GM13976 (cell line): ENCODE measurements around the gene CADPS.

Experiments
- DNase-seq: peaks from one replicate; pipeline ENCODE4 v3.0.0; 2012; ENCODE audit warnings: low spot score
- in situ Hi-C: fragments of 300-500 bp; cut with MboI; formaldehyde crosslinking; loops from one replicate; pipeline ENCODE4 v1.12.0; 2022; ENCODE audit warnings: low sequenced_read_pairs, mixed read lengths, inconsistent platforms; ENCODE audit not compliant: unreplicated experiment
- TF ChIP-seq, protein P1 (sequence below): IDR thresholded peaks from 2 replicates; pipeline ENCODE4 v1.5.1; 2012; ENCODE audit warnings: borderline replicate concordance, mild to moderate bottlenecking; ENCODE audit not compliant: insufficient read depth; ENCODE audit errors: extremely low read depth, missing control alignments, control extremely low read depth

The CADPS gene

DNA sequence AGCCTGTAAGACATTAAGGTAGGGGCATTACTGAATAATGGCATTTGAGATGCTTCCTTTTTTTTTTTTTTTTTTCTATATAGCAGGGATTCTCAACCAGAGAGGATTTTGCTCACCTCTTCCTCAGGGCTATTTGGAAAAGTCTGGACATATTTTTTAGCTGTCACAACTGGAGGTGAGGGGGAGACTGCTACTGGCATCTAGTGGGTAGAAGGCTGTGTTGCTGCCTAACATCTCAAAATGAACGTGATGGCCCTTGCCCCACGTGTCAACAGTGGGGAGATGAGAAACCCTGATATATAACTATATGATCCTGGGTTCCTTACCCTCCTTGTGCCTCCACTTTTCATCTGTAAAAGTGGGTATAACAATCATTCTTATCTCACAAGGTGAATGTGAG lies 71.9 kb downstream of the CADPS start:
- in situ Hi-C loops: no loop called here
- DNase-seq: no peak
- TF ChIP-seq, protein P1, sequence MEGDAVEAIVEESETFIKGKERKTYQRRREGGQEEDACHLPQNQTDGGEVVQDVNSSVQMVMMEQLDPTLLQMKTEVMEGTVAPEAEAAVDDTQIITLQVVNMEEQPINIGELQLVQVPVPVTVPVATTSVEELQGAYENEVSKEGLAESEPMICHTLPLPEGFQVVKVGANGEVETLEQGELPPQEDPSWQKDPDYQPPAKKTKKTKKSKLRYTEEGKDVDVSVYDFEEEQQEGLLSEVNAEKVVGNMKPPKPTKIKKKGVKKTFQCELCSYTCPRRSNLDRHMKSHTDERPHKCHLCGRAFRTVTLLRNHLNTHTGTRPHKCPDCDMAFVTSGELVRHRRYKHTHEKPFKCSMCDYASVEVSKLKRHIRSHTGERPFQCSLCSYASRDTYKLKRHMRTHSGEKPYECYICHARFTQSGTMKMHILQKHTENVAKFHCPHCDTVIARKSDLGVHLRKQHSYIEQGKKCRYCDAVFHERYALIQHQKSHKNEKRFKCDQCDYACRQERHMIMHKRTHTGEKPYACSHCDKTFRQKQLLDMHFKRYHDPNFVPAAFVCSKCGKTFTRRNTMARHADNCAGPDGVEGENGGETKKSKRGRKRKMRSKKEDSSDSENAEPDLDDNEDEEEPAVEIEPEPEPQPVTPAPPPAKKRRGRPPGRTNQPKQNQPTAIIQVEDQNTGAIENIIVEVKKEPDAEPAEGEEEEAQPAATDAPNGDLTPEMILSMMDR: no peak

DNA sequence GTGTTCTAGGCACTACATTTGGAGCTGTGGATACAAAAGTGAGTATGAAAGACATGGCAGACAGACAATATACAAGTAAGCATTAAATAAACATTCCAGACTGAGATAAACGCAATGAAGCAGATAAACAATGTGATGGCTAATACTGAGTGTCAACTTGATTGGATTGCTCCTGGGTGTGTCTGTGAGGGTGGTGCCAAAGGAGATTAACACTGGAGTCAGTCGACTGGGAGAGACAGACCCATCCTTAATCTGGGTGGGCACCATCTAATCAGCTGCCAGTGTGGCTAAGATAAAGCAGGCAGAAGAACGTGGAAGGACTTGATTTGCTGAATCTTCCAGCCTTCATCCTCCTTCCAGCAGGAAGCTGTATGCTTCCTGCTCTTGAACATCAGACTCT lies 77.2 kb downstream of the CADPS start:
- no peak for DNase-seq
- TF ChIP-seq, protein P1: no peak
- in situ Hi-C loops: no loop called here

DNA sequence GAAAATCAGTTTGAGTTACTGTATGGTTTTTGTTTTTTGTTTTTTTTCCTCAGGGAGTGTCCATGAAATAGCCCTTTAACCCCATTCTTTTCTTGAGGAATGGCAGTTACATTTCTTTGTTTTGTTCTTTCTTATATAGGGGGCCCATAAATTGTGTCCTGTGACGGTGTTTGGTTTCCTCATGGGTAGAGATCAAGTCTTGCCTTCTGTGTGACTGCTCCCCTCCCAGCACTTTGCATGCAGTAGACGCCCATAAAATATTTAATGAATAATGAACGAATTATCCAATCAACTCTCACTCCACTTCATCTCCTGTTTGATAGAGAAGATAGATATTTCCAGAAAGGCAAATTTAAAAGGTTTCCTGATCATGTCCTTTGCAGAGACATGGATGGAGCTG lies 78.1 kb downstream of the CADPS start:
- in situ Hi-C loops: no loop called here
- DNase-seq: no peak
- TF ChIP-seq, protein P1: no peak

DNA sequence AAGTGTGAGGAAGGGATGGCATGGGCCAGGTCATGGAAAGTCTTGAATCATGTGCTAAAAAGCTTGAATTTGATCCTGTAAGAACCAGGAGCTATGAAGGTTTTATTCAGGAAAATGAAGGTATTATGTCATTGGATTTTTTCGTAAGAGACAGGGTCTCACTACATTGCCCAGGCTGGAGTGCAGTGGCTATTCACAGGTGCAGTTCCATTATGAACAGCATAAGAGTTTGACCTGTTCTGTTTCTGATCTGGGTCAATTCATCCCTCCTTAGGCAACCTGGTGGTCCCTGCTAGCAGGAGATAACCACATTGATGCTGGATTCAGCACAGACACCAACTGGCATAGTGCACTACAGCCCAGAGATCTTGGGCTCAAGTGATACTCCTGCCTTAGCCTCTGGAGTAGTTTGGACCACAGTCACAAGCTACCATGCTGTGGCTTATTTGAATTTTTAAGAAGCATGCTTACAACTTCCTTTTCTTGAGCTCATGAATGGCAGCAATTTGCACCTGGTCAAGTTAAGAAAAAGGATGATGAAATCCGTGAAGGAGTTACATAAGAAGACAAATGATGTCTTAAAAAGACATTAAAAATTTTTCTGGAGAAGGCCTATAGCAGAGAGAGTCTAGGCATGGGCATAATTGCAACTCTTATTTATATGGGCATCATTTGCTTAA lies 79.1 kb downstream of the CADPS start:
- DNase-seq: no peak
- in situ Hi-C loops: no loop called here
- TF ChIP-seq, protein P1: no peak

DNA sequence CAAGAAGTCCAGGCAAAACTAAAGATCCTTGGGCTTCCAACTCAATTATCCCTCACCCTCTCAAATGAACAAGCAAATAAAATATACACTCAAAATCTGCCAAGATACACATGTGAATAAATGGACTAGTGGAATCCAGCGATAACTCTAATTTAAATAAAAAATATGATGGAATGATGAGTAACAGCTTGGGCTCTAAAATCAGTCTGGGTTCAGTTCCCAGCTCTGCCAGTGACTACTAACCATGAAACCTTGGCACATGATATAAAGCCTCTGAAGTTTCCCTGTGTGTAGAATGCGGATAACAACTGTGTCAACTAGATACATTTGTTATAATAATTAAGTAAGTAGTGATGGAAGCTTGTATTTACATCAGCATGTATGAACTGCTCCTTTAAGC lies 81.3 kb downstream of the CADPS start:
- DNase-seq: no peak
- TF ChIP-seq, protein P1: no peak
- in situ Hi-C loops: no loop called here

DNA sequence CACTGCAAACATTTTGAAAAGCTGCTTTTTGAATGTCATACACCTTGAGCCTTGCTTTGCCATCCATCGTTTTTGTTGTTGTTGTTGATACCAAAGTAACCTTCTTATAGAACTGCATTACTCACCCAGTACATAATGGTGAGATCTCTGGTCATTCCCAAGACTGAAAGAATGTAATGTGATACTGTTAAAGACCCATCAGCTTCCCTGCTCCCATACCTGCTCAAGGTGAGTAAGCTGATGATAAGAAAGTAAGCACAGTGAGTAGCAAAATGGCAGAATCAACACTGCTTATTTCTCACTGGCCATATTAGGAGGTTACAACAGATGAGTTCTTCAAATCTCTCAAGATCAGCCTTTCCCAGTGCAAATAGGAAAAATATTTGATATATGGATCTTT lies 89.8 kb downstream of the CADPS start:
- in situ Hi-C loops: no loop called here
- TF ChIP-seq, protein P1: no peak
- no peak for DNase-seq
